Left cardiac atrium (tissue), 4 donors: ENCODE results near the gene PPP6R3. TPM values are rescaled to one million over a fixed set of nuclear protein-coding genes. Genes with fewer than 3 reads are reported as not detected.
"Not testable (repeated sequence)": the region's sequence is repeated elsewhere in the genome, so short reads cannot be mapped to it uniquely, and the experiment has no call there.

Source experiments
- ATAC-seq, 2 donors: fragments of 200-7000 bp; cut with Tn5 transposase; one replicate each; pipeline ENCODE4 v1.9.1; 2020; ENCODE audit warnings: mild to moderate bottlenecking in 2 of 2, moderate library complexity in 2 of 2
- DNase-seq: peaks from one replicate; pipeline ENCODE4 v3.0.0-alpha.2; 2020
- intact Hi-C, 2 donors: fragments of 100-400 bp; cut with DNase I; formaldehyde crosslinking; loops; one replicate each; pipeline versions ENCODE4 v1.14.1 to v1.15.1; 2022 to 2023
- total RNA-seq, 2 donors: library from RNA; stranded (reverse); fragmentation: NEBNext Ultra II Directional; extraction: Animal tissue kit (Norgen Biotek cat#: 25700); gene quantifications; one replicate each; pipeline ENCODE4 v1.2.1, GENCODE V29; 2021
- donor health status: DM: no; HTN: yes; CAD: no.
- donor health status: DM: no; HTN: yes; CAD: no; lungs with severe emphysema.
- donor health status: DM: yes; HTN: yes; CAD: no.
- donor health status: Dilated cardiomyopathy.

PPP6R3 gene
- total RNA-seq, 2 donors from 2014 or later, result 69.8 to 86.0 TPM

- ATAC-seq (no peak), DNase-seq (no peak)
- intact Hi-C loops, result loop anchor here (10.0 kb wide), 2 partner anchors 64 to 194 kb away; no protein-coding TSS in a partner anchor
Measured at GRCh38 chr11:68448604-68449011, 11.9 kb upstream of the PPP6R3 start.

- intact Hi-C loops, result loop anchor here (10.0 kb wide), 2 partner anchors 65 to 195 kb away; no protein-coding TSS in a partner anchor
- no peak for DNase-seq
Measured at GRCh38 chr11:68449951-68450350, 10.6 kb upstream of the PPP6R3 start.

GRCh38 chr11:68450711-68451110 lies 9.8 kb upstream of the PPP6R3 start:
- DNase-seq, result no peak
- intact Hi-C loops, result no loop called here
- ATAC-seq, result no peak

More at GRCh38 chr11:68449951-68450350, 10.6 kb upstream of the PPP6R3 start:
- ATAC-seq, result no peak

GRCh38 chr11:68454767-68455166 lies 5.8 kb upstream of the PPP6R3 start:
- intact Hi-C loops, result no loop called here
- no peak for ATAC-seq
- DNase-seq, result no peak

GRCh38 chr11:68455485-68455884 lies 5.1 kb upstream of the PPP6R3 start:
- intact Hi-C loops, result no loop called here
- ATAC-seq (no peak), DNase-seq (no peak)

- ATAC-seq (no peak), DNase-seq (no peak)
- intact Hi-C loops, result no loop called here
Measured at GRCh38 chr11:68457216-68457897, 3.2 kb upstream of the PPP6R3 start.

GRCh38 chr11:68457898-68458249 lies 2.7 kb upstream of the PPP6R3 start:
- intact Hi-C loops, result no loop called here
- ATAC-seq (no peak), DNase-seq (no peak)

- DNase-seq, ATAC-seq, intact Hi-C loops: not testable (repeated sequence)
Measured at GRCh38 chr11:68458340-68458739, 2.2 kb upstream of the PPP6R3 start.

- ATAC-seq, result peak; percentile 95 to 96
- peak; percentile 98 for DNase-seq
- intact Hi-C loops, result loop anchor here (5.0 to 10.0 kb wide), 2 partner anchors 42 to 125 kb away; no protein-coding TSS in a partner anchor
Measured at GRCh38 chr11:68459886-68460740, 439 bp upstream of the PPP6R3 start.

GRCh38 chr11:68461575-68461917 lies 994 bp downstream of the PPP6R3 start:
- intact Hi-C loops, result loop anchor here (5.0 to 10.0 kb wide), 2 partner anchors 41 to 123 kb away; no protein-coding TSS in a partner anchor
- ATAC-seq, result no peak
- DNase-seq, result no peak

GRCh38 chr11:68463714-68464113 lies 3.2 kb downstream of the PPP6R3 start:
- intact Hi-C loops, result loop anchor here (5.0 to 10.0 kb wide), 2 partner anchors 39 to 121 kb away; no protein-coding TSS in a partner anchor
- ATAC-seq, result no peak
- DNase-seq, result no peak

- ATAC-seq, result no peak
- no peak for DNase-seq
- intact Hi-C loops, result loop anchor here (10.0 kb wide), 1 partner anchor 117 kb away; no protein-coding TSS in a partner anchor
Measured at GRCh38 chr11:68467201-68467834, 6.8 kb downstream of the PPP6R3 start.

GRCh38 chr11:68468217-68468828 lies 7.8 kb downstream of the PPP6R3 start:
- intact Hi-C loops, result loop anchor here (10.0 kb wide), 1 partner anchor 116 kb away; no protein-coding TSS in a partner anchor
- ATAC-seq (no peak), DNase-seq (no peak)

- DNase-seq (no peak), ATAC-seq (peak in 1 of 2 donors; percentile 15)
- intact Hi-C loops, result loop anchor here (10.0 kb wide), 1 partner anchor 116 kb away; no protein-coding TSS in a partner anchor
Measured at GRCh38 chr11:68469122-68469521, 8.6 kb downstream of the PPP6R3 start.

- intact Hi-C loops, result loop anchor here (10.0 kb wide), 1 partner anchor 115 kb away; no protein-coding TSS in a partner anchor
- ATAC-seq (no peak), DNase-seq (no peak)
Measured at GRCh38 chr11:68469642-68470041, 9.1 kb downstream of the PPP6R3 start.

GRCh38 chr11:68470304-68470811 lies 9.8 kb downstream of the PPP6R3 start:
- ATAC-seq, result peak; percentile 55 to 57
- intact Hi-C loops, result no loop called here
- DNase-seq, result no peak

- ATAC-seq, result peak in 1 of 2 donors; percentile 33
- DNase-seq, result no peak
- intact Hi-C loops, result no loop called here
Measured at GRCh38 chr11:68471360-68472340, 11.1 kb downstream of the PPP6R3 start.

- intact Hi-C loops, result no loop called here
- ATAC-seq (no peak), DNase-seq (no peak)
Measured at GRCh38 chr11:68472778-68473177, 12.2 kb downstream of the PPP6R3 start.
